Dedifferentiated amniotic fluid mesenchymal stem cell (primary cell): ENCODE results near the gene HTRA3.

Experiments used
- DNase-seq: peaks from one replicate; pipeline ENCODE4 v3.0.0-alpha.2; 2016; ENCODE audit errors: extremely low spot score

Gene HTRA3

DNA sequence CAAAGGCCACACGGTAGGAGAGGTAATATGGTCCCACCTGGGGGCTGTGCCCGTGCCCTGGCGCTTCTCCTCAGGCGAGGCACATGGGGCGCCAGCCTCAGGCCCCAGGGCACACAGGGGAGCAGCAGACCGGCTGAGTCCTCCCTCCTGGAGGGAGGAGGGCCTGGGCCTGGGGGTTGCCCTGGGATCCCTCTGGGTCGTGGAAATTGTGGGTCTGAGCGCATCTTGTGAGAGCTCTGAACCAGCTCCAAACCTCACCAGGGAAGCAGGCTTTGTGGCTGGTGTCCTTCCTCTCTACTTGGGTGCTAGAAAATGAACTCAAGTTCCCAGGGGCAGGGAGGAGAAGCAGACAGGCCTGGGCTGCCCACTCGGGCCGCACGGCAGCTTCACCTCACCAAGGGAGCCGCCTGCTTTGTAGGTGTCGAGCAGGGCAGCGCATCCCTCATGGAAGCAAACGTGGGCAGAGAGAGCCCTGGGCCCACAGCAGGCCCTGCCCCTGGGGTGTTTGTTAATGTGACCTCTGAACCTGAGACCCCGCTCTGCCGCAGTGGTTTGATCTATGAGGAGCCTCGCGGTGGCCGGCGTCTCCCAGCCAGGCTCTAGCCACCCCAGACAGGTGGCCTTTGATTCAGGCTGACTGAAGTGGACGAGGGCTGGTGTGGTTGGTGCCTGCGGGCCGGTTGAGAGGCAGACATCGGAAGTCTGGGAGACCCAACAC is 10.8 kb downstream of the HTRA3 start:
- no peak for DNase-seq

GRCh38 chr4:8280876-8281440 is 11.4 kb downstream of the HTRA3 start:
- DNase-seq = no peak

DNA sequence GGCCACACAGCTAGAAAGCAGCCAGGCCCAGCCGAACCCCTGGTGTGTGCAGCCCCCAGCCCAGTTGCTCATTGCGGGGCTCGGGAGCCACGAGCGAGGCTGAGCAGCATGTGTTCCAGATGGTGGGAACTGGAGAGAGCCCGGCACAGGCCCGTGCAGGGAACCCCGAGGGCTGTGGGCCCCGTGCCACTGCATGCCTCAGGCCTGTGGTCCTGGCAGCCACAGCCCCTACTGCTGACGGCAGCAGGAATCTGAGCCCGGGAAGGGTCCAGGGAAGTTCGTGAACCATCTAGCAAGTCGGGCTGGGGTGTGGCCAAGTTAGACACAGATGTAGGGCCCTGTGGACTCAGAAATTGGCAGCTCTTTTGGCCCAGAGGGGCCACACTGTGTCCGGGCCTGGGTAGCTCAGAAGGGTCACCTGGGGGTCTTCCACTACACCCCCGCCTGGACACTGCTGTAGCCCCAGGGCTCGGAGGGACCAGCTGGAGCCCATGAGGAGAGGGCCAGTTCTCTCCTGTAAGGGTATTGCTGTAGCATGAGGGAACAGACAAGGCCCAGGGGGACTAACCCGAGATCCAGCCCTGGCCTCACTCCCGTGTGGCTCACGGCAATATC is 12.1 kb downstream of the HTRA3 start:
- DNase-seq = peak; percentile 62

DNA sequence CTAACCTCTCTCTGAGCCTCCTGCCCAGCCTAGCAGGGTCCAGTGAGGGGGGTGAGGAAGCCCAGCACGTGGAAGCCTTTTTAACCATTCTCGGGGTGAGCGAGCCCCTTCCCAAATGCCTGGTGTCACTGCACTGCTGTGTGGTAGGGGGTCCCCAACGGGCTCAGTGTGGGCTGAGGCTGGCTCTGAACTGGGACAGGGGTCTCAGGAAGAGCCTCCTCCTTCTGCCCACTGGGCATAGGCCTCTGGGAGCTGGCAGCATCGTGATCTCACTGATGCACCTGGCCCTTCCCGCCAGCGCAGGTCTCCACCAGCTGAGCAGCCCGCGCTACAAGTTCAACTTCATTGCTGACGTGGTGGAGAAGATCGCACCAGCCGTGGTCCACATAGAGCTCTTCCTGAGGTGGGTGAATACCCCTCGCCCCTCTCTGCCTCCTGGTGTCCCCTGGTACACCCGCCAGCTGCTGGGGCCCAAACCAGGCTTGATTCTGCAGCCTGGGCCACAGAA is 12.6 kb downstream of the HTRA3 start:
- no peak for DNase-seq

- DNase-seq = no peak
Measured at GRCh38 chr4:8282742-8283141, 13.2 kb downstream of the HTRA3 start.

DNA sequence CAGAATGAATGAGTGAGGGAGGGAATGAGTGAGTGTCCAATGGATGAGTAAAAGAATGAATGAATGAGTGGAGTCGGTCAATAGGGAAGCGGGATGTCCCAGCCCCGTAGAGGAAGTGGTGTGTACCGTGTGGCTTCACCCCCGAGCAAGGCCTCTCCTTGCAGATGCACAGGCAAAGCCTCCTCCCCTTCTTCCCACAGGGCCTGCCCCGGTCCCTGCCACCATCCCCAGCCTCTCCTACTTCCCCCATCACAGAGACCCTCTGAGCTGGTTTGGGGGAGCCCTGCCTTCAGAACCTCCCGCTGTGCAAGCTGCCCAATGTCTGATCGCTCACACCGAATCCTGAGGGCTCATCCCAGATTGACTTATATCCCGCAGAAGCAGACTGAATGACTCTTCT is 13.6 kb downstream of the HTRA3 start:
- DNase-seq = no peak

- no peak for DNase-seq
Measured at GRCh38 chr4:8283631-8284121, 14.1 kb downstream of the HTRA3 start.

DNA sequence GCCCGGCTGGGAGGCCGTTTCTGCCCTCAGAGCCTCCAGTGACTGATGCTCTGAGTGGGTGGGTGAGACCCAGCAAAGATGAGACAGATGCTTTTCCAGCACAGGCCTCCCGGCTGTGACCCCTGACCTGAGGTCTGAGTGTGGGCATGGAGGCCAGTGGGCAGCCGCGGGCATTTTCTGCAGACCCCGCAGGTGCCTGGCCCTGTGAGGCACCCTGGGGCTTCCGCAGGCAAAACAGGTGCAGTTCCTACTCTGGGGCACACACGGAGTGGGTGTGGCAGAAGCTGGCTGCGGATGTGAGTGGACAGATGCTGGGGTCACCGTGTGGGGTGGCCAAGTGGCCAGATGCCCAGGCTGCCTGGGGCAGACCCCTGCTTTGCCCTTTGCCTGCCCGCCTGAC is 14.8 kb downstream of the HTRA3 start:
- no peak for DNase-seq

GRCh38 chr4:8285143-8285975 is 15.8 kb downstream of the HTRA3 start:
- DNase-seq = no peak

- DNase-seq = no peak
Measured at GRCh38 chr4:8285976-8286718, 16.6 kb downstream of the HTRA3 start.

- DNase-seq = no peak
Measured at GRCh38 chr4:8286719-8287342, 17.3 kb downstream of the HTRA3 start.

GRCh38 chr4:8287343-8288280 is 18.1 kb downstream of the HTRA3 start:
- no peak for DNase-seq

GRCh38 chr4:8289151-8289750 is 19.7 kb downstream of the HTRA3 start:
- no peak for DNase-seq

DNA sequence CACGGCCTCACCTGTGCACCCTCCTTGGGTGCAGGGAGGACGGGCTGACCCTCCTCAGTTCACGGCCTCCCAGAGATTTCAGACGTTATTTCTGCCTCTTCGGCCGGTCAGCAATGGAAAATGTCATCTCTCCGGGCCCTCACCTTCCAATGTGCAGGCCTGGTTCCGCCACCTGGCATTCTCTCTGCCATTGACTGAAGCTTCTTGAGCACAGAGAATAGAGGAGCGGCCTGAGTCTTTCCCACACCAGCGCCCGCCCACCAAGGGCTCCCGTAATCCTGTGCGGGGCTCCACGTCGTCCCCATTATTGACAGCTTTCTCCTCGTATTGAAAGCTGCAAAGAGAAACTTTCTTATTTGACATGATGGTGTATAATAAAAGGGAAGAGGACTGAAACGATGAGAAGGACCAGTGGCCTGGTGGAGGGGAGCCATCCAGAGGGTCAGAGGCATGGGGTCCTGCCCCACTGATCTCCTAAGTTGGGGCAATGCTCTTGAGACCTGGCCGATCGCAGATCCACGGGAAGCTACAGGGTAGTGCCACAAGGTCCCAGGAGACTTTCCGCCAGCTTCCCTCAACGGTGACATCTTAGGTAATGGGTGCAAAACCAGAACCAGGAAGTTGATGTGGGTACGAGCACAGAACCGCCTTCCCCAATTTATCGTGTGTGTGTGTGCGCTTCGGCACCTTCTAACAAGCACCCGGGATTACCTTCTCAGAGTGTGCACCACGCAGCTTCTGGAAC is 20.6 kb downstream of the HTRA3 start:
- DNase-seq = no peak

- DNase-seq = no peak
Measured at GRCh38 chr4:8290701-8290970, 21.1 kb downstream of the HTRA3 start.

DNA sequence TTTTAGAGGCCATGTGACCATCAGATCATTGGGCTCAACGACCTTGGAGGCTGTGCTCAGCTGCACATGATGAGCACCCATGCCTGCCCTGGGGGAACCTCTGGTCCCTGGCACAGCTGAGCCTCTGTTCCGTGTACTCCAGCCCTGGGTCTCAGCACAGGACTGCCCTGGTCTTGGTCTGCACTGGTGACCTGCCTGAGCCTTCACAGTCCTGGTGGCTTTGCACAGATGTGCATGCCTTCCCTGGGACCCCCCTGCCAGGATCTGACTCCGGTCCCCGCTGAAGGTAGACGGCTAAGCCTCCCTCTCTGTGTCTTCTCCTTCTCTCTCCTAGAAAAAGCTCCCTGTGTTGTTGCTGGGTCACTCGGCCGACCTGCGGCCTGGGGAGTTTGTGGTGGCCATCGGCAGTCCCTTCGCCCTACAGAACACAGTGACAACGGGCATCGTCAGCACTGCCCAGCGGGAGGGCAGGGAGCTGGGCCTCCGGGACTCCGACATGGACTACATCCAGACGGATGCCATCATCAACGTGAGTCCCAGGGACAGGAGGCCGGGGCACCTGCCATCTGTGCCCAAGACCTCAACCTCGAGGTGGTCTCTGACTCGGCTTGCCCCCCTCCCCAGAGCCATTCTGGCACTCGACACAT is 21.6 kb downstream of the HTRA3 start:
- DNase-seq = no peak

- DNase-seq = no peak
Measured at GRCh38 chr4:8291701-8292477, 22.3 kb downstream of the HTRA3 start.
